ENCODE measurements around the gene CYP3A4.
"Not testable (repeated sequence)": the region's sequence is repeated elsewhere in the genome, so short reads cannot be mapped to it uniquely, and the experiment has no call there.

The CYP3A4 gene

DNA sequence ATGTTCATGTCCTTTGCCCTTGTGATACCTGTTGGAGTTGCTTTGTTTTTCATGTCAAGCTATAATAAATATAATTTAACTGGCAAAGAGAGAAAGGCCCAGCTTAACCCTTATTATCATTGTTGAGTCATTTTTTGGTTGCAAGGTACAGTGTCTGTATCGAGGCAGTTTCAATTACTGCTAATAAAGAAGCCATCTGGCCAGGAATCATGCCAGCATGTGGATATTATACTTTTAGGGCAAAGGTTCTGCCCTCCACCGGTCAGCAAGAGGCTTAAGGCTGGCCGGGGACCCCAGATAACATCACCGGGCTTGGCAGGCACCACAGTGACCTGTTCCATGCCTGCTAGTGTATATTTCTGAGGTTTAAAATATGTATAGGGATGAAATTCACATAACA is 9.0 kb upstream of the CYP3A4 start:
- no peak for DNase-seq (ENCODE audit: low spot score)

DNA sequence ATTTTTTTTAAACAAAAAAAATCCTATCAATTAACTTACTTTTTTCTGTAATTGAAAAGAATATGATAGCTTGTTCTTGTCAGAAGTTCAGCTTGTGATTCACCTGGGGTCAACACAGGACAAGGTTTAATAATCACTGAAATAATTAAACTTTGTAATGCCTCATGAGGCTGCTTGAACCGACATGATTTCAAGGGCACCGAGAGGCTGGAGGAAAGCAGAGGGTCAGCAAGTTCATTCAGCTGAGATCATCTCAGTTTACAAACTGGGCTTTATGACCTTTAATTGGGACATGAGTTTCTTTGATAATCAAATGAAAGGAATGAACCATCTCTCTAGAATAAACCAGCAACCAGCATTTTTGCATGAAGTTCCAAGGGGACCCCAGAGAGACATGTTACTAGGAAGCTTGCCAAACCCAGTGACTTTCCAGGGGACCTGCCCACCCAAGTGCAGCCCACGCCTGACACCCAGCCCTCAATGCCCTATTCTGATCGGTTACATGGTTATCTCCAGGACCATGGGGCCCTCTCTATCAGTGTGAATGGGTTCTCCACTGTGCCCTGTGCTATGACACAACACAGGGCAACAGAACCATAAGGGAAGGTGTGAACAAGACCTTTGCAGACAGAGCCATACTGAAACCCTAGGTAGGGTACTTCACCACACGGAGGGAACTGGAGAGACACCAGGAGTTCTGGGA is 7.8 kb upstream of the CYP3A4 start:
- DNase-seq (ENCODE audit: low spot score): no peak

DNA sequence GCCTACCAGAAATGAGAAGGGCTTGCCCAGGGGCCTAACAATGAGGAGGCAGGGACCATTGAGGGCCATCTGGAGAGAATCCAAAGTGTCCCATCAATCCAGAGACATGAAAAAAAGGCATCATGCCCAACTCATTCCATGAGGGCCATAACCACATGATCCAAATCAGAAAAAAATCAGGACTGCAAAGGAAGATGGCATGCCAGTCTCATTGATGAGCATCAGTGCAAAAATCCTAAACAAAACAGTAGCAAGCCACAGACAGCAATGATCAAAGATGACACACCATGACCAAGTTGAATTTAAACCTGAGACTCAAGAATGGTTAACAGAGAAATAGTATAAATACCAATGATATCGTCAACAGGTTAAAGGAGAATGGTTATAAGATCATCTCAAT is 7.0 kb upstream of the CYP3A4 start:
- no peak for DNase-seq (ENCODE audit: low spot score)

DNA sequence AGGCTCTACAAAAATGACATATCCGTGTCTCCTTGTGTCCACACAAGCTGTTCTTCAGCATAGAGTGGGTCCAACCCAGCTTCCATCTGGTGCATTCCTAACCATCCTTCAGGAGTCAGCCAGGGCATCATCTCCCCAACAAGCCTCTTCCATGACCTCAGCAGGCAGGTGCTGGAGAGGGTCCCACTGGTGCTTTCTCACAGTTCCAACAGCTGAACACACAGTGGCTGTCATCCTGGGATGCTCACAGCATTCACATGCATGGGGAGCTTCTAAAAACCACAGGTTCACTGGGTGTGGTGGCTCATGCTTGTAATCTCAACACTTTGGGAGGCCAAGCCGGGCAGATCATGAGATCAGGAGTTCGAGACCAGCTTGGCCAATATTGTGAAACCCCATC is 6.4 kb upstream of the CYP3A4 start:
- no peak for DNase-seq (ENCODE audit: low spot score)

DNA sequence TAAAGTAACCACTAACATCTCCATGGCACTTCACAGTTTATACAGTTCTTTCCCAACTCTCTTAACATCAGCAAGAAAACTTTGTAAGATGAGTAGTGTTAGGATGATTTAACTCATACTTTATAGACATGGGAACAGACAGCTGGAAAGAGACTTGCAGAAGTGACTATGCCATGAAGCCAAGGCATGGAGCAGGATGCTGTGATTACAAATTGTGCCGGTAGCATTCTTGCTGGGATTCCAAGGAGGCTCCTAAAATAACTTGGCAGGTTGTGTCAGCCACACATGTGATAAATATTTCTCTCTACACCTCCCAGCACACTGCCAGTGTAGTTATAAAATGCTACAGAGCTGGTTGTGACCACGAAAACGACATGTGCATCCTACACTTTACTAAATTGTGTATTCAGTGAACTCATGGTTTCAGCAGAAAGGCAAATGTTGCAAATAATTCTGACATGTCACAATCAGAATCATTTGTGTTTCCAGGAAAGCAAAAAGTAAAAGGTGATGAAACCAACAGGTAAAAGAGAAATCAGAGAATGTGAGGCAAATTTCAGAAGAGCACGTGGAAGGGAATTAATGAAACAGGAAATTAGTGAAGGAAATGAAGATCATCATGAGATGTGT is 5.6 kb upstream of the CYP3A4 start:
- no peak for DNase-seq (ENCODE audit: low spot score)

DNA sequence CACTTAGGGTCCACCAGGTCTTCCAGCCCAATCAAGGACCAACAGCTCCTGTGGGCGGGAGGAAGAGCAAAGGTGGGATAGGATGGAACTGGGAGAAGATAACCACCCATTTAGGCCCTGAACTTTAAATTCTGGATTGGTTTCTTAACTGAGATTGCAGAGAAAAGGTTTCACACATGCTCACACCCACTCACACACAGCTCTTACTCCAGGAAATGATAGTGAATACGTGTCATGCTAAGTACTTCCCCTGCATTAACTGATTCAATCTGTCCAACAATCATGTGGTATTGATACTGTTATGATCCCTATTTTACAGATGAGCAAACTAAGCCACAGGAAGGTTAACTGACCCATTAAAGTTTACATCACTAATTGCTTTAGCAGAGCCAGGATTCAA is 4.6 kb upstream of the CYP3A4 start:
- no peak for DNase-seq (ENCODE audit: low spot score)

DNA sequence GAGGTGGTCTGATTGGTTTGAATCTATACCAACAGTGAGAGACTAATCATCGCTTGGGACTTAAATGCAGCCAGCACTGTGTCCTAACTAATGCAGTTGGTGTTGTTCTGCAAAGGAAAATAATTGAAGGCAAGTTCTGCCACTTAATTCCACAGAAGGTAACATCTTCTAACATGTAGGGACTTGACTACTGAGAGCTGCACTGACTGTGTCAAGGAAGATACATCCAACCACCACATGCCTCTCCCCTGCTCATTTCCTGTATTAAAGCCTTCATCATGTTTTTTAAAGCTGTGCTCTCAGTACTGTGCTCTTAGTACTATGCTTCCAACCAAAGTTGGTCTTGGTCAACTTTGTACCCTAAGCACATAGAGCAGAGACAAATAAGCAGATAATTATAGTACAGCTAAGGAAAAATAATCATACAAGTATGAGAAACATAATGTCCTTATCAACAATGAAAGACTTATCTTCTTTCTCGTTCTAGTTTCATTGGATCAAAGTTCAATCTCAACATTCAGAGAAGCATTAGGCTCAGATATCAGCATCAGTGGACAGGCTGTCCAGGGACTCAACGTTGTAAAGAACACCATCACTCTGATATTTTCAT is 2.8 kb upstream of the CYP3A4 start:
- DNase-seq (ENCODE audit: low spot score): no peak

DNA sequence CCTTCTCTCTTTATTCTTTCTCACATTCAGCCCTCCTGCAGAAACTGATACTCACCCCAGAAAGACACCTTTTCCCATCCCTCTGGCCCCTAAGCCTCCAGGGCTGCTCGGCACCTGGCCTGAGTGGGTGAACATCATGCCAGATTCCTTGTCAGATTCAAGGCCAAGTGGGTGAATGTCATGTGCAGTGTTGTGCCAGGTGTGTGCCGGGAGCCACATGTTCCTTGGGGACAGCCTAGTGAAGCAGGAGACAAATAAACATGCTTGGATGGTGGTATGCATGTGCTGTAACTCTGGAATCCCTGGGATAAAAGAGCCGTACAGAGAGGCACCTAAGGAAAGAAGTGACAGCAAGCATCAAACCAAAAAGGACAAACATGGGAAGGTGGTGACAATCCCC is 1.7 kb upstream of the CYP3A4 start:
- not testable (repeated sequence) for DNase-seq (ENCODE audit: low spot score)

DNA sequence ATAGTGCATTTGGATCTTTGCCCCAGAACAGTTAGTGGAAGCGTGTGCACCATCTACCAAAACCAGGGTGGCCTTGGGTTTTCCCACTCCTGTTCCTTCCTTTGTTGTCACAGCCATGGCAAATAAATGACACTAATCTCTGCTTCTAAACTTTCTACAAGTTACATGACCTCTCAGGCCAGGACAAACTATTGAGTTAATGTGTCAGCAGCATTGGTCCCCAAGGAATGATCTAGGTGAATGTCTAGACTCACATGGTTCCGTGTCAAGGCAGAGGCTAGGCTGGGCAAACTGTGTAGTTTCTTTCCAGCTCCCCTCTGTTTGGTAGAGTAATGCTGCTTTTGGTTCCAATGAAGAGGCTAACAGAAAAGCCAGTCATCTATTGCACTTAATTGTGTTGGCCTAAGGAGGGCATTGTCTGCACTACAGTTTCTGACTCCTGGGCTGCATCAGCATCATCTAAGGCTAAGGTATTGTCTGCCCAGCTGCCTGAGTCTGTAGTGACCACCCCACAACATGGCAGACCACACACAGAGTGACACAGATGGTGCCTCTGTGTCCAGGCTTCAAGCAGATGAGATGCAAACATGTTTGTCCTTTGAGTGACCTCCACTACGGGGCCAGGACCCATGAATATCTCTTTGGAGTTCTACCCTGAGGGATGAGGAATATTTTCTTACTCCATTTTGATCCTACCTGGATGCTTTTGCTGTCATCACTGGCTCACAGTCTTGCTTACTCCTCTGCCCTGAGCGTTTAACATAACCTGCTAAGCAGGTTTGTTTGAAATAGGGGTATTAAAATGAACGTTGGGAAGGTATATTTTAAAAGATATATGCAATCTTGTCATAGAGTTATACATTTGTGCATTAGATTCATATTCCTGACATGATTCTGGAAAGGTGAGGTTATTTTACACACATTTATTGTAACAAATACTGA is 1.7 kb downstream of the CYP3A4 start:
- DNase-seq (ENCODE audit: low spot score): no peak

DNA sequence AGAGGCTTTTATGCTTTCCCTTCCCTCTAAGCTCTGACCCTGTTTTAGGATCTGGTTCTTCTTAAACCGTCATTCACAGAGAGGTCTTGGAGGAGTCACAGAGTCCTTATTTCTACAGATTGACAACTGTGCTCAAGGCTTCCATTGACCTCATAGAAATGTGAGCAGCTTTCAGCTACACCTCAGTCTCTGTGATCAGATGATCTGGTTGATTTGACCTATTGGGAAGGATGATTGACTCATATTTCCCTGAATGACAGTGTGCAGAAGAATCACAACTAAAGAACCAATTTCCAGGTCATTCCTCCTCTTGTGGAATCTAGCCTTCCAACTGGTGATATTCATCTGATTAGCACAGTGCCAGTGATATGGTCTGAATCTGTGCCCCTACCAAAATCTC is 3.4 kb downstream of the CYP3A4 start:
- no peak for DNase-seq (ENCODE audit: low spot score)

DNA sequence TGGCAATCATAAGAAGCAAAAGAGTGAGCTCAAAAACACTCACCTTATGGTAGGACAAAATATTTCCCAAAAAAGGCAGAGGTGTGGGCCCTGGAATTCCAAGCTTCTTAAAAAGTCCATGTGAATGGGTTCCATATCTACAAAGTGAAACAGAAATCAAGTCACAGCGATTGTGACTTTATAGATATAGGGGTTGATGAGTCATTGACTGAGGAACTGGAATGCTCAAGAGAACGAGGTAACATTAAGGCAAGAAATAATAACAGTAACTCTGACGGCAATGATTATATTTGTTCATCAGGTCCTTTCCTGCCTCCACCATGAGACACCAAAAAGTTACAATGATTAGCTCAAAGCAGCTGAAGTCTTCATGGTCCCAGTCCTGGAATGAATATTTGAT is 4.0 kb downstream of the CYP3A4 start:
- DNase-seq (ENCODE audit: low spot score): no peak

DNA sequence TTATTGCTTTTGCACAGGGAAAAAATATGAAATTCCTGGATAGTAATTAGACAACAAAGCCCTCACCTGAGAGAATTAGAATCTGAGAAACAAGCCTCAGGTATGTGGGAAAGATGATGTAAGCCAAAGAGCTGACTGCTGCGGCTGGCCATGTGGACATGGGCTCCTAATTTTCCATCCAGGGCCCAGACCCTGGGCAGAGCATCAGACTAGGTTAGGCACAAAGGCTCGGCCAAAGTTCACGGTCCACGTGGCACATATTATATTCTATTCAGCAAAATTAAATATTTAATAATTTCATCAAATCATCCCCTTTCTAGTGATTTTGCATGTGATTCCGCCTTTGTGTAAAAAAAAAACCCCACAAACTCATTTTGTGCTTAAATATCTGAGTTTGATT is 5.1 kb downstream of the CYP3A4 start:
- DNase-seq (ENCODE audit: low spot score): no peak

DNA sequence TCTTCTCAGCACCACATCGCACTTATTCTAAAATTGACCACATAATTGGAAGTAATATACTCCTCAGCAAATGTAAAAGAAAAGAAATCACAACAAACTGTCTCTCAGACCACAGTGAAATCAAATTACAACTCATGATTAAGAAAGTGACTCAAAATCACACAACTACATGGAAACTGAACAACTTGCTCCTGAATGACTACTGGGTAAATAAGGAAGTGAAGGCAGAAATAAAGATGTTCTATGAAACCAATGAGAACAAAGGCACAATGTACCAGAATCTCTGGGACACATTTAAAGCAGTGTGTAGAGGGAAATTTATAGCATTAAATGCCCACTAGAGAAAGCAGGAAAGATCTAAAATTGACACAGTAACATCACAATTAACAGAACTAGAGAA is 10.6 kb downstream of the CYP3A4 start:
- DNase-seq (ENCODE audit: low spot score): not testable (repeated sequence)

DNA sequence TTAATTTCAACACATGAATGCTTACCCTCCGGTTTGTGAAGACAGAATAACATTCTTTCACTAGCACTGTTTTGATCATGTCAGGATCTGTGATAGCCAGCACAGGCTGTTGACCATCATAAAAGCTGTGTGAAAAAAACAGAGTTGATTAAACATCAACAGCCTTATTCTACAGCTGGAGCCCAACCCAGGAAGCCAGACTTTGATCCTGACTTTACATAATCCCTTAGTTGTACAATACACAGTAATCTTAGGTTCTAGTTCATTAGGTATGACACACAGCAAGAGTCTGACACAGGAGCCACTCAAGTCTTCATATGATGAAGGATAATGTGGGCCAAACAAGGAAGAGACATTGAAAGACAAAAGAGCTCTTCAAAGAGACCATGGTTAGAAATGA is 11.4 kb downstream of the CYP3A4 start:
- DNase-seq (ENCODE audit: low spot score): no peak

DNA sequence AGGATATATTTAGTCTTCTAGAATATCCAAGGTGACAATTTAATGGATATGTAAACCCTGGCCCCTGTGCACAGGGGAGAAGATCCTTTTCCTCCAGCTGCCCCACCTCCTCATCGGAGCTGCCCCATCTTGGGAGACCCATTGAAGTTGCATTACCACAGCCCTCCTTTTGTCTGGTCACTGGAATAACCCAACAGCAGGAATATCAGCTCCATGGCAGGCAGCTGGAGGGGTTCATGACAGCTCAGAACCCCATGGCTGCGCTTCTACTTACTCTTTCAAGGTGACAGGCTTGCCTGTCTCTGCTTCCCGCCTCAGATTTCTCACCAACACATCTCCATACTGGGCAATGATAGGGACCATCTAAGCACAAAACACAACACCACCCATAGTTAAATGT is 14.5 kb downstream of the CYP3A4 start:
- not testable (repeated sequence) for DNase-seq (ENCODE audit: low spot score)

DNA sequence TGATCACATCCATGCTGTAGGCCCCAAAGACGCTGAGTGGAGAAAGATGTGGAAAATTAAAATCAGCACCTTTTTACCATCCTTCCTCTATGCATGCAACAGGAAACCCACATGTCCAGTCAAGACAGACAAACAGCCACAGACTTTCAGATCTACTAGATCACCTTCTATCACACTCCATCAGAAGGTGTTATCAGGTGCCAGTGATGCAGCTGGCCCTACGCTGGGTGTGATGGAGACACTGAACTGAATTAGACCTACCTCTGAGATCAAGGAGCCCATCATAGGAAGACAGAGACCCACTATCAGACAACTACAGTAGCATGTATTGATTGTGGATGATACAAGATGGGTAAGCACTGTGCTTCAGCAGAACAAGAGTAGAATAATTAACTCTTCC is 15.5 kb downstream of the CYP3A4 start:
- DNase-seq (ENCODE audit: low spot score): no peak

DNA sequence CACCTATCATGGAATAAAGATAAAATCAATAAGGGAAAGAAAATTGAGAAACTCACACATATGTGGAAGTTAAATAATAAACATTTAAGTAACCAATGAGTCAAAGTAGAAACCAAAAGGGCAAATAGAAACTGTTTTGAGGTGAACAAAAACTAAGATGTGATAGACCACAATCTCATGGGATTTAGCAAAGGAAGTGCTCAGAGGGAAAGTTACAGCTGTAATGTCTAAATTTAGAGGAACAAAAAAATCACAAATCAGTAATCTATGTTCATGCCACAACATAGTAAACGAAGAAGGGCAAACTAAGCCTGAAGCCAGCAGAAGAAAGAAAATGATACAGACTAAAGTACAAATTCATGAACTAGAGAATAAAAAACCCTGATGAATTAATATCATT is 16.3 kb downstream of the CYP3A4 start:
- no peak for DNase-seq (ENCODE audit: low spot score)

DNA sequence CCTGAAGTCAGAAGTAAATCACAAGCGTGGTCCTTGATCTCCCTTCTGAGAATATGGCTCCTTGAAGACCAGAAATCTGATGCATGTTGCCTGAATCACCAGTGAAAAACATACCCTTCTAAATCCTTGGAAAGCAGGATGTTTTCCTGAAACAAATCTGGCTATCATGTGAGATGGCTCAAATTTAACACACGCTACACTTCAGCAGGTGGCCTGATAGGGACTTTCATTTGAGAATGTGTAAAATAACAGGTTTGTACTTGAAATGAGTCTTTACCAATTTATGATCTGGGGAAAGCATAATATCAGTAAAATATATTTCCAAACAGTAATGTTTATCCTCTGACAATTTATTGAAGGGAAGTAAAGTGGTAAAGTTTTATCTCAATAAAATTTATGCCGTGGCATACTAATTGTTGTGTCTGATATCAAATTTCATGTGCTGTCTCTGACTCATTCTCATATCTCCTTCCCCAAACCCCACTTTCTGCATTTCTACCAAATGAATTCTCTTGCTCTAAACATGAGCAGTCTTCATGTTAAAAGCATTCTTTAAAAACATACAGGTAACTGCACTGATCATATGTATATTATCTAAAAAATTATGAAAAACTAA is 17.4 kb downstream of the CYP3A4 start:
- peak; percentile 26 for DNase-seq (ENCODE audit: low spot score)

DNA sequence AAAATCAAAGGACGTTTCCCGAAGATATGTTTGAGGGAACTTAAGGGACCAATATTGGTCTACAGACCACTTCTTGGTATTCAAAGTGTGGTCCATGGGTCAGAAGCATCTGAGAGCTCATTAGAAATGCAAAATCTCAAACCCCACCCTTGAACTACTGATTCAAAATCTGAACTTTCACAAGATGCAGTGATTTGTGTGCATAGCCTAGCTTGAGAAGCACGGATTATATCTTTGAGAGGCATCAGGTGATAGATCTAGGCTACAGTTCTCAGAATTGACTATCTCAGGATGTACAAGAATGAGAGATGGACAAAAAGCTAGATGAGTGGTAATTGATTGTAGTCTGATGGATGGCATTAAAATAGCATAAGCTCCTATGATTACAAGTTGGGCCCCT is 19.5 kb downstream of the CYP3A4 start:
- no peak for DNase-seq (ENCODE audit: low spot score)

DNA sequence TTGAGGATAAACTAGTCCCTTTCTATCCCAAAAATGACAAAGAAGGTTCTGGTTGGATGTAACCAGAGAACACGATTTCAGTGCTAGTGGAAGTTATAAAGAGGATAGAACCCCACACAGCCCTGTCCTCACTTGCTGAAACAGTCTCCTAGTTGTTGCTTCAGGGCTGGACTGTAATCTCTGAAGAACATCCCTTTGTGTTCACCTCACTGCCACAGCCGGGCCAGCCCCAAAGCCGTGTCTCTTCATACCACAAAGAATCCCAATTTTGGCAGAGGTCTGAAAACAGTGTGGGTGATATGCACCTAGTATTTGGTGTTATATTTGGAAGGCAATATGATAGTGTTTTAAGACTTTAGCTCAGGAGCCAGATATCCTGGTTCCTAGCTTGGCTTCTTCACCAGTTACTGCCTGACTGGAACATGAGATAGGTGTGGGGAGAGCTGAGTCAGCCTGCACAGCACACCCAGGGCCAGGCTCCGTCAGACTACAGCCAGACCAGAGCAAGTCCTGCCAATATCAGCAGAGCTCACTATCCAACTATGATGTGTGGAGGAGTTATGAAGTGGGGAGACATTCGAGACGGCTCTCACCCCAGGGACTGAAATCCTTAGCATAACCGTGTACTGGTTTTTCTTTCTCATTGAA is 21.2 kb downstream of the CYP3A4 start:
- peak; percentile 77 for DNase-seq (ENCODE audit: low spot score)

DNA sequence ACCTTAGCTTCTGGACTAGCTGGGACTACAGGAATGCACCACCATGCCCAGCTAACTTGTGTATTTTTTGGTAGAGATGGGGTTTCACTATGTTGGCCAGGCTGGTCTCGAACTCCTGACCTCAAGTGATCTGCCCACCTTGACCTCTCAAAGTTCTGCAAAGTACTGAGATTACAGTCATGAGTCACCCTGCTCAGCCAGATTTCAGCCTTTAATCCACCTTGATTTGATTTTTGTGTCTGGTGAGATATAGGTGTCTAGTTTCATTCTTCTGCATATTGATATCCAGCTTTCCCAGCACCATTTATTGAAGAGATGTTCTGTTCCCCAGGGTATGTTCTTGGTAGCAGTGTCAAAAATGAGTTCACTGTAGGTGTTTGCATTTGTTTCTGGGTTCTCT is 28.9 kb downstream of the CYP3A4 start:
- no peak for DNase-seq (ENCODE audit: low spot score)

DNA sequence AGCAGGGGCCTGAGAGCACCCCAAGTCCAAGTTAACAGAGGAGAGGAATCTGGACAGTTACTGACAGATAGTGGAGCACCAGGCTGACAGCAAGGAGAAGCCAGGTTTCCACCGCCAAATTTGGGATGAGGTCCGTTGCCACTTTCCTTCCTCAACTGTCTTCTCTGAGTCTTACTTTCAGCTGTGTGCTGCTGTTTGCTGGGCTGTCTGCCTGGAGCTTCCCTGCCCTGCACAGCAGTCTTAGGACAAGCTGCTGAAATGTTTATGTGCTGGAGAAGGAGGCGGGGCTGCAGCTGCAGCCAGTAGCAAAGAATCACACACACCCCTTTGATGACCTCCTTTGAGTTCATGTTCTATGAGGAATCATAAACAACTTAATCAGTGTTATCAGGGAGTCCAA is 31.6 kb downstream of the CYP3A4 start:
- no peak for DNase-seq (ENCODE audit: low spot score)
